Cortex of kidney (tissue), 1 donor: Measurements from ENCODE around the gene DENND1A.
"Not testable (repeated sequence)": the region's sequence is repeated elsewhere in the genome, so short reads cannot be mapped to it uniquely, and the experiment has no call there.

Experiments
- DNase-seq: peaks from one replicate; lab custom pipeline; 2025; lab: John Stamatoyannopoulos, UW

DENND1A gene

DNA sequence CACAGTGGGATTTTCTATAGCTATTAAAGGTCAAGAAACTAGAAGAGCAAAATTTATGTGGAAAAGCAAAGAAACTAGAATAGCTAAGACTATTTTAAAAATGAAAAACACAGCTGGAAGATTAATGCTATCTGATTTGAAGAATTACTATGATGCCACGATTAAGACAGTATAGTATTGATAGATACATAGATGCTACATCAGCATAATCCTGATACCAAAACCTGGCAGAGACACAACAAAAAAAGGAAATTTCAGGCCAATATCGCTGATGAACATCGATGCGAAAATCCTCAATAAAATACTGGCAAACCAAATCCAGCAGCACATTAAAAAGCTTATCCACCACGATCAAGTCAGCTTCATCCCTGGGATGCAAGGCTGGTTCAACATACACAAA lies 201.4 kb downstream of the DENND1A start:
- DNase-seq: not testable (repeated sequence)

DNA sequence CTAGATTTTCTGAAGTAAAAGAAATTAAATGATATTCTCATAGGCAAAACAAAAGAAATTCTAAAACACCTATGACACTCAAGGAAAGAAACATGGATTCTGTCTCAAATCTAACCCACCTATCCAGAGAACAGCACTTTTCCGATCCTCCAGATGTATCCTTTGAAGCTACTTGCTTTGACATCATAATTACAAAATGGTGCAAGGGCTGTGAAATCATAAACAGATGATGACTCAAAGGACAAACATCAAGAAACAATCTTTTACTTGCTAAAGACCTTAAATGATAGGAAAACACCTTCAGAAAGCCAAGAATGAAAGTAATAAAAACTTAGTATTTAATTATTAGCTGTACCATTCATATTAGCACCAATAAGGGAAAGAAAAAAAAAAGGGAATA lies 202.6 kb downstream of the DENND1A start:
- no peak for DNase-seq

DNA sequence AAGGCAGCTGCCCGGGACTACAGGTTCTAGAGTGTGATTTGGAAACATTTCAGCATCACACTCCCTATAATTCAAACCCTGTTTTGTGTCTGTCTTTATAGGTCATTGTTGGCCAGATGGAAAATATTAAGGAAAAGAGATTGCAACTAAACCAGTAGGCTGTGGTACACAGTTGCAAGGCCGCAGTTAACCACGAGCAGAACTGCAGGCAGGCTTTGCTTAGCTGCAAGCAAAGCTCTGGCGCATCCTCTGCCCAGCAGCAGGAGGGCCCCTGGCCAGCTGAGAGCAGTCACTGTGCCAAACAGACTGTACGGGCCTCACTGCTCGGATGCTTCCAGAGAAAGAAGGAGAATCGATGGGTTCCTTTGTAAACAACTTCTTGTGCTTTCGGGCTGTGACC lies 204.5 kb downstream of the DENND1A start:
- no peak for DNase-seq

DNA sequence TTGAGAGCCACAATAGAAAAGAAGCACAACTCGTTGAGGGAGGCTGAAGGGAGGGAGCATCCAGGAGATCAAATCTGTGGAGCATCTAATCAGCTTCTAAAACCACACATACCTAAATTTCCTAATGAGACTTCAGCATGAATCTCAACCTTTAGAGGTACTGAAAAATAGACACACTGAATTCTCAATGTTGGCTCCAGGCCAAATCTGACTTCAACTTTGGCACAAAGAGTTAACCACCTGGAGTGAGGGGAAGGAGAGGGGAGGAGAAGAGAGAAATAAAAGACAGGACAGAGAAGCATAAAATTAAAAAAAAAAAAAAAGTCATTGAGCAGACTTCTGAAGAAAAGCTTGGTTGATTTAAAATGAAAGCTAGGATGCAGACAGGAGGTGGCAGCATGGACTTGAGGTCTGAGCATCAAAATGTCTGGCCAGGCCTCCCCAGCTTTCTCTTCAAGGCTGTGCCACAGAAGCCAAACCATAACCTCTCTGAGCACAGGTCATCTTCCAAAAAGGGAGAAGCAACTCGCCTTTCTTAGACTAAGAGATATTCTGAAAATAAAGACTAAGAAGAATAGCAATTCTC lies 205.6 kb downstream of the DENND1A start:
- no peak for DNase-seq

DNA sequence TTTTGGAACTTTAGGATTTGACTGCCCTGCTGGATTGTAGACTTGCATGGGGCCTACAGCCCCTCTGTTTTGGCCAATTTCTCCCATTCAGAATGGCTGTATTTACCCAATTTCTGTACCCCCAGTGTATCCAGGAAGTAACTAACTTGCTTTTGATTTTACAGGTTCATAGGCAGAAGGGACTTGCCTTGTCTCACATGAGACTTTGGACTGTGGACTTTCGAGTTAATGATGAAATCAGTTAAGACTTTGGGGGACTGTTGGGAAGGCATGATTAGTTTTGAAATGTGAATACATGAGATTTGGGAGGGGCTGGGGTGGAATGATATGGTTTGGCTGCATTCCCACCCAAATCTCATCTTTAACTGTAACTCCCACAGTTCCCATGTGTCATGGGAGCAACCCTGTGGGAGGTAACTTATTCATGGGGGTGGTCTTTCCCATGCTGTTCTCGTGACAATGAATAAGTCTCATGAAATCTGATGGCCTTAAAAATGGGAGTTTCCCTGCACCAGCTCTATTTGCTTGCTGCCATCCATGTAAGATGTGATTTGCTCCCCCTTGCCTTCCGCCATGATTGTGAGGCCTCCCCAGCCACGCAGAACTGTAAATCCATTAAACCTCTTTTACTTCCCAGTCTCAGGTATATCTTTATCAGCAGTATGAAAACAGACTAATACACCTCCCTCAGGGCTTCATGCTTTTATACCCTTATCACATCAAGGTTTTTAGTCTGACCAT lies 206.6 kb downstream of the DENND1A start:
- DNase-seq: no peak

DNA sequence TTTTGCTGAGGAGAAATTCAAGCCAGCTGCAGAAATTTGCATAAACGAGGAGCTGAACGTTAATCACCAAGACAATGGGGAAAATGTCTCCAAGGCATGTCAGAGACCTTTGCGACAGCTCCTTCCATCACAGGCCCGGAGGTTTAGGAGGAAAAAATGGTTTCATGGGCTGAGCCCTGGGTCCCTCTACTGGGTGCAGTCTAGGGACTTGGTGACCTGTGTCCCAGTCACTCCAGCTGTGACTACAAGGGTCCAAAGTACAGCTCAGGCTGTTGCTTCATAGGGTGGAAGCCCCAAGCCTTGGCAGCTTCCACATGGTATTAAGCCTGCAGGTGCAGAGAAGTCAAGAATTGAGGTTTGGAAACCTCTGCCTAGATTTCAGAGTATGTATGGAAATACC lies 207.5 kb downstream of the DENND1A start:
- DNase-seq: no peak

DNA sequence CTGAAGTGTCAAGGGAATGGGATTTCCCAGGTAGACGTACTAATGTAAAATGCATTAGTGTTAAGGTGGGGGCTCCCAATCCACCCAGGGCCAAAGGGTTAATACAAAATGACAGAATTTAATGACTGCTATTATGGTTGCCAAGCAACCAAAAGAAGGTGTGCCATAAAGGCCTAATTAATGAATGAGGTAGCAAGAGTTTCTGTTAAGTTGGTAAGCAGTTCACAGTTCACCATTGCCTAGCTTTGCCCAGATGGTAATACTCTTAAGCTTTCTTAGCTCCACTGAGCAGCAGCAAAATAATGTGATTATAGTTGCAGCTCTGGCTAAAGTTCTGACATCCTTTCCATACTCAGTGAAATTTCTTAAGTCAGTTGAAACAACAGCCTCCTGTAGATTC lies 211.7 kb downstream of the DENND1A start:
- no peak for DNase-seq

DNA sequence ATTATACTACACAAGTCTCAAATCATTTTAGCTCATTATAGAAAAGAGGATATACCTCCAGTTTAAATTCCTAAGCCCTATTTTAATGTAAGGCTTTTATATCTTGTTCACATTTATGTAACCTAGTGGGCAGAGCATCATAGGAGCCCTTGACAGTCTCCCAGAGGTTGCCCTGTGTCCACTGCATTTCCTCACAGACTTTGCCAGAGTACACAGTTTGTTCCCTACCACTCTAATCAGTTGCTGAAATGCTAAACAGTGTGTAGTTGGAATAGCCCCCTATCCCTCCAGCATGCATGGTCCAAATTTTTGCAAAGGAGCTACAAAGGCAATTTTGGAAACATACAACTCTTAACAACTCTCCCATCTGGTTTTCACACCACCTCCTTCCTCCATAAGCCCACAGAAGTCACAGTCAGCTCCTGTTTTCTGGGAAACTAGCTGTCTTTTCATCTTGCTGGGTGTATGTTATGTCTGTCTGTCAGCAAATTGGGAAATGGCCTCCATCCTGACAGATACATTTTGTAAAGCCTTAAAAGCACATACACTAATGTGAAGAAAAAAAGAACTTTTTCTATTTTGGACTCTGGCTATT lies 212.2 kb downstream of the DENND1A start:
- DNase-seq: no peak

DNA sequence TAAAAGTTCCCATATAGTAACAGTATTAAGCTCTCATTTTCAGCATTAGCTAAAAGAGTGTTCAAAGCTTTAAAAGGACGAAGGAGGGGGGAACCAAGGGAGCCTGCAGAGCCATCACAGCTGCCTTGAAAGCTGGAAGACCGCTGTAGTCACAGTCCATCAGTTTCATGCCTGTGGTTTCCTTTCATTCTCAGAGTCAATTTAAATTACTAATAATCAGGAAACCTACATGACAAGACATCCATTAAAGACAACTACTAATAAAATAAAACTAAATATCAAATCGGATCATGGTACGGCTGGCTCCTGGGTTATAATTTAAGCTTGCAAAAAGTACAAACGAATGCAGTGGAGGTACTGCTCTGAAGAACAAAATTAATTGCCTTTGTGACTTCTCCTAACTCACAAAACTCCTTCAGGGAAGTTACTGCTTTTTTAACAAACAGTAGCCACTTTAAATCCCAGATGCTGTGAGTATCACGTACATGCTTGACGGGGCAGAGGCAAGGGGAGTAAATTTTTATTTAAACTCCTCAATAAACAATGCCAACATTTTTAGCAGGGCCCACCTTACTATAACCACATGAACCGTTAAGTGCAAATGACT lies 213.5 kb downstream of the DENND1A start:
- DNase-seq: no peak

DNA sequence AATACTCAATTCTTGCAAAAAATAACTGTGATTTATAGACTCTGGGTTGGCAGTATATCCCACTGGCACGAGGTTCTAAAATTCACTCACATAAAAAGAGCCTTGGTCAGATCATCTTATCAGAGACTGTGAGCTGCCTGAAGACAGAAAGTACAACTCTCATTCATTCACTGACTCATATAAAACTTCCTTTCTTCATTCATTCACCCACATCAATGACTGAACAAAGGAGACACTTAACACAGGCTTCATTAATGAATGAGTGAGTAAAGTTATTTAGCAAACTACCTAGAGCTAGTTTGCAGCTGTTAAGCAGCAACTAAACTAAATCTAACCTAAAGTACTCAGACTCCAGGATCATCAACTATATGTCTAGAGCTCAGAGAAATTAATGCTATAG lies 214.7 kb downstream of the DENND1A start:
- no peak for DNase-seq

DNA sequence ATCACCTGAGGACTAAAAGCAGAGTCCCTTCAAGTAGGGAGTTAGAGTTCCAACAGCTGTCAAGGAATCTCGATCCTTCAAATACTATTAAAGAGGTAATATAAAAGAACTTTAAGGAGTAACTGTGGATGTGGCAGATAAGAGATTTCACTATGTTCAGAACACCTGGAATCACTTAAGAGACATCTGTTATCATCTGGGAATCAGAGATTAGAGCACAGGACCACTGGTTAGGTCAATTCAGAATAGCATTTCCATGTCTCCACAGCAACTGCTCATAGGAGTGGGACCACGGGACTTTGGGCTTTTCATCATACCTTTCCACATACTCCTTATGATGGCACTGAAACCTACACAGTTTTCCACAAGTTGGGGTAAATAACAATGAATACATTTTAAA lies 216.6 kb downstream of the DENND1A start:
- DNase-seq: no peak

DNA sequence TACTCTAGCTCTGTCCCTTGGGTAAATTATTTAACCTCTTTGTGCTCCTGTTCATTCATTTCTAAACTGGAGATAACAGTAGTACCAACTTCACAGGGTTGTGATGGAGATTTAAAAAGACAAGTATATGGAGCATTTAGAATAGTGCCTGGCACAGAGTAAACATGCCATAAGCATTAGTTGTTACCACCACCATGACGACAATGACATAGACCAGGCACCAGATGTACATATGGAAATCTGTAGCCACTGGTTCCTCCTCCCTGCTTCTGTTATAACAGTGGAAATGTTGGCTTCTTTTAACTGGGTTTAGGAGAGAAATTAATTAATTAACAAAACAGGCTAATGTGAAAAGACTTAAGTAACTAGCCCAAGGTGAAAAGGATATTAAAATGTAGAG lies 217.5 kb downstream of the DENND1A start:
- DNase-seq: no peak

DNA sequence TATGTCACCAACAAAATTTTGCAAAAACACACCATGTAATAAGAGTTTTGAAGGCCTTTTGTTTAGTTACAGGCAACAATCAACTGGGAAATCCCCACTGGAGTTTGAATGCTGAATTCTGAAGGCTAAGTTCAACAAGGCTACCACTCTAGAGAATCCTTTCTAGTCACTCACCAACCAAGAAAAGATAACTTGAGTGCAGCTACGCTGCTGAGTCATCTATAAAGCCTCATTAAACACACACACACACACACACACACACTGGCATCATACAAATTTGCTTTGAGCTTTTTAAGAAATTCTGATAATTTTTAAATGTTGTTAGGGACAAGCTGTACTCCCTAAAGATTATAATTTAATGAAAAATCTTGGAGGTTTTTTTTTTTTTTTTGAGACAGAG lies 219.6 kb downstream of the DENND1A start:
- DNase-seq: no peak

DNA sequence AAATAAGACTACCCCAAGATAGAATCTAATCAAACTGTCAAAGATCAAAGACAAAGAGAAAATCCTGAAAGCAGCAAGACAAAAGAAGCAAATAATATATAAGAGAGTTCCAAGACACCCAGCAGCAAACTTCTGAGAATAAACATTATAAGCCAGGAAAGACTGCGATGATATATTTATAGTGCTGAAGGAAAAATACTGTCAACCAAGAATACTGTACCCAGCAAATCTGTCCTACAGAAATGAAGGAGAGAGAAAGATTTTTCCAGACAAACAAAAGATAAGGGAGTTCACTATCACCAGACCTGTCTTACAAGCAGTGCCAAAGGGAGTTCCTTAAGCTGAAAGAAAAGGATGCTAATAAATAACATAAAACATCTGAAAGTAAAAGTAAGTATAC lies 227.4 kb downstream of the DENND1A start:
- no peak for DNase-seq

DNA sequence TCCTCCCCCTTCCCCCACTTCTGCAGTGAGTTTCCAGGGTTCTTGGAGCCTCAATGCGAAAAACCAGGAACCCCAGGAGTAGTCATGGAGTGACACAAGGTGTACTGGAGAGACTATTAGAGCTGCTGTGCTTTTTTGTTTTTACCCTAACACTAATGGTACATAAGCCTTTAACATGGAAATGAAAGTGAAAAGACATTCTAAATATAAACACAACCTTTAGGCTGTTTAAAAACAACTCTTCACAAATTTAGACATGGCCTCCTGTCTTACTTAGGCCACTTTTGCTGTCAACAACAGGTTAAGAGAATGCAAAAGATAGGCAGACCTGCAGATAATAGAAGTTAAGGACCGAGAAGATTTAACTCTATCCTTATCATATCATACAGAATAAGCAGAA lies 232.2 kb downstream of the DENND1A start:
- DNase-seq: no peak

DNA sequence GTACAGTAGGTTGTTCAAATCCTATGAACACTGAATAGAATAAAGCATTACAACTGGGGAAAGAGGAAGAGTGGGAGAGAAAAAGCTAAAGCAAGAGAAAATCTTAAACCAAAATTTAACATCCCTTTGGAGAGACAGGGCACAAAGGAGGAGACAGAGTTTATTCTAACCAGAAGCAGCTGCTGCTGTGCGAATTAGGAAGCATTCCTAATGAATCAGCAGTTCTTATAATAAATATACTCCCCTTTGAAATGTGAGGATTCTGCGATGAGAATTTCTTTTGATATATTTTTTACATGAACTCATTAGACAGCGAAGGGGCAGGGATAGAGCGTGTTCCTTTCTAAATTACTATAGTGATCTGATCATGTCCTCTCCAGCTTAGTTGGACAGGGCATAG lies 233.4 kb downstream of the DENND1A start:
- DNase-seq: no peak

DNA sequence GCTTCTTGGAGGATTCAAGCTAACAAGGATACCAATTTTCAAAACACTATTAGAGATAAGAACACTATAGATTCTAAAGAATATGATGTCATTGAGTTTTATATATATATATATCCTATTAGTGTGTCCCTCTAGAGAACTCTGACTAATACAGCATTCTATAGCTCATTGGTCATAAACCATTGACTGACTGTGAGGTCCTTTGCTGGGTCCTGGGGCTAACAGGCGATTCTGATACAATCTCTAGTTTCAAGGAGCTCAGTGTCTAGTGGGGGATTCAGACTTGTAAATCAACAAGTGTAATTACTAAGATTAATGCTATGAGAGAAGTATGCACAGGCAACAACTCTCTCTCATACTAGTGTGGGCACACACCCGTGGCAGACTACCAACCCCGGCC lies 234.5 kb downstream of the DENND1A start:
- DNase-seq: no peak

DNA sequence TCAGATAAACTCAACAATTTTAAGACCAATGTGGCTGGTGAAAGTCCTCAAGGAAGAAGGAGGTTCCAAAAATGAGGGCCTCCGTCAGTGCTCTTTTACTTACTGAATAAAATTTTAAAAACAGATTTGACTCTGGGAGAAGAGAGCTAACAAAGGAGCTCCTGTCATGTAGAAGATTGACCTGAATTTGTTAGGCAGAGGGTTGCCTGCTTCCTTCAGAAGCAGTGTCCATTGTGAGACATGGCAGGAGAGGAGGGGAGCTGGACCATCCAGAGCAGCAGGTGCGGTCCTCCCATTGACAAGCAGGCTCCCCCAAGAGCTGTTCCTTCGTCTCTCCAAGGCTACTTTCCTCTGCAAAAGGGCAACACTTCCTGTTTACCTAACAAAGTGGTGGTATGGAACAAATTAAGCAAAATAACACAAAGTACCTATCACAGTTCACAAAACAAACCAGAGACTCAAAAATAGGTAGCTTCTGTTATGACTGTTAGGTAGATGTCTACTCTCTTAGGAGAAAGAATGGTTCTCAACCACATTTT lies 238.1 kb downstream of the DENND1A start:
- DNase-seq: no peak

DNA sequence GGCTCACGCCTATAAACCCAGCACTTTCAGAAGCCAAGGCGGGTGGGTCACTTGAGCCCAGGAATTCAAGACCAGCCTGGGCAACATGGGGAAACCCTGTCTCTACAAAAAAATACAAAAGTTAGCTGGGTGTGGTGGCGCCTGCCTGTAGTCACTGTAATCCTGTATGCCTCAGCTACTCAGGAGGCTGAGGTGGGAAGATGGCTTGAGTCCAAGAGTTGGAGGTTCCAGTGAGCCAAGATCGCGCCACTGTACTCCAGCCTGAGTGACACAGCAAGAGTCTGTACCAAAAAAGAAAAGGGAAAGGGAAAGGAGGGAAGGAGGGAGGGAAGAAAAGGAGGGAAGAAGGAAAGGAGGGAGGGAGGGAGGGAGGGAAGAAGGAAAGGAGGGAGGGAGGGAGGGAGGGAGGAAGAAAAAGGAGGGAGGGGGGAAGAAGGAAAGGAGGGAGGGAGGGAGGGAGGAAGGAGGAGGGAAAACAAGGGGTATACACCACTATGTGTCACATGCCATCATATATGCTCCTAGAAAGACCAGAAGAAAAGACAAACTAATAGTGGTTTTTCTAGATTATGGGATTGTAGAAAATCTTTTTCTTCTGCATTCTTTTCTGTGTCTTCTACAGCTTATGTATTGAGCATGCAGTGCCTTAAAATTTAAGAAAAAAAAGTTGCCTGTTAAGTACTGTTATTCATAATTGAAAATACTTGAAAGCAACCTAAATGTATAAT lies 240.1 kb downstream of the DENND1A start:
- DNase-seq: no peak

DNA sequence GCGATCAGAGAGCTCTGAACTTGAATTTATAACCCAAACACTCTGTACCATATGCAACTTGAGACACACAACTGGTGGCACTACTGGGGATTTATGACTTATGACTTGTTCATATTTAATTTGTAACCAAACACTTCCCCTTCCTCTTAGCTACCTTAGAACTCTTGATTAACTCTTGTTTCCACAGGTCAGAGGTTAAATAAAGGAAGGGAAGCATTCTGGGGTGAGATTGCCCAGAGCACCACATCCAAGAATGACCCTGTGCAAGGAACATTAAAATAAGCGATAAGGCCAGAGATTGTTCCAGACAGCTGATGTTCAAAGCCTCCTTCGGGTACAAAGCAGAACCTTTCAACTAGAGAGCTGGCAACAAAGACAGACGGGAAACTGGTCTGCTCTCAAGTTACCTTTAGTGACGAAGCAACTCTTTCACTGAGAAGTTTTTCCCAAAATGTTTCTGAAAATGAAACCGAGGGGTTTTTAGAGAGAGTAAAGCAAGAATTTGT lies 242.6 kb downstream of the DENND1A start:
- no peak for DNase-seq

DNA sequence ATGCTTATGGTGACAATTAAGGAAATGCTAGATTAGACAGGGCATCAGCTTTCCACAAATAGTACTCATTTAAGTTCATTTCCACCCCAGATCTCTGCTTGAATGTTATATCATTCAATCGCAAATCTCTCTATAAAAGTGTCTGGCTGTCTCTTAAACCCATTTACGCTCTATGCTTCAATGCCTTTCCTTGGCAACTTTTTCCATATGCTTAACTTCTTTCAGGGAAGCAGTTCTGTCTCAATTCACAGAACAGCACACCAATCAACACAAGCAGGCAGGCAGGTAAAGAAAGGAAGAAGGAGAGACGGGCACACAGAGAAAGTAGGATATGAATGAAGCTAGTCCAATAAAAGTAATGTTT lies 243.1 kb downstream of the DENND1A start:
- no peak for DNase-seq

DNA sequence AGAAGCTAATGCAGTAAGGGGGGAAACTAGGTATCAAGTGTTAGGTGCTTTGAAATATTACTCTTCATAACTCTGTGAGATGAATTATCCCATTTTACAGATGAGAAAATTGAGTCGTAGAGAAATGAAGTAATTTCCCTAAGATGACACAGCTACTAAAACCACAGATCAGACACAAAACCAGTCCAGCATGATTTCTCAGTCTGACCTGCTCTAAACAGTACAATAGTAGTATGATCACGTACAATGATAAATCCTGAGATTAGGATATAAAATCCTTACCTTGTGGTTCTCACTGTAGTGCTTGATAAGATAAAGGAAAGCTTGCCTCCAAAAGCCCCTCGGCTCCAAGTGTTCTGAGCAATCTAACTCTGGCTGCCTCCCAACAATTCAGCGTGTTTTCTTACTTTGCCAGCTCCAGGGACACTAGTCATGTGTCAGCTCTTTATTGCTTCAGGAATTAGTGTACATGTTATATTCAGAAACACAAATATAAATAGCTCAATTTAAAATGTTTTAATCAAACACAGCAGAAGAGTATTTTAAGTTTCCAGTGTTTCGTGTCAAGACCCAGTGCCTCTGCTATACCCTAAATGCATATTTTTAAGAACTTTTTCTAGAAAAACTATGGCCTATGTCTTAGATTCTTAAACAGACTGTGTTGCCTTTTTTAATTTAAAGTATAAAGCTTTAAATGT lies 243.6 kb downstream of the DENND1A start:
- no peak for DNase-seq
